Right lung (tissue), 5 donors: ENCODE measurements around the gene LAMP1. TPM values are rescaled to one million over a fixed set of nuclear protein-coding genes. Genes with fewer than 3 reads are reported as not detected.
"Not testable (repeated sequence)": the region's sequence is repeated elsewhere in the genome, so short reads cannot be mapped to it uniquely, and the experiment has no call there.

ENCODE experiments used
- DNase-seq, 2 donors: peaks; one replicate each; pipeline ENCODE4 v3.0.0-alpha.2; 2013
- polyA plus RNA-seq, 5 donors: library from polyadenylated mRNA; unstranded; fragments of 120-200 nt; gene quantifications; one replicate each; pipeline versions ENCODE4 v1.2.1 to v1.2.3, GENCODE V29; 2013; ENCODE audit warnings: inconsistent platforms in 1 of 5, low replicate concordance in 1 of 5; ENCODE audit not compliant: insufficient read length in 5 of 5, insufficient read depth in 1 of 5

LAMP1 gene
- polyA plus RNA-seq, 5 donors = 91.6 to 127 (median 112) TPM

DNA sequence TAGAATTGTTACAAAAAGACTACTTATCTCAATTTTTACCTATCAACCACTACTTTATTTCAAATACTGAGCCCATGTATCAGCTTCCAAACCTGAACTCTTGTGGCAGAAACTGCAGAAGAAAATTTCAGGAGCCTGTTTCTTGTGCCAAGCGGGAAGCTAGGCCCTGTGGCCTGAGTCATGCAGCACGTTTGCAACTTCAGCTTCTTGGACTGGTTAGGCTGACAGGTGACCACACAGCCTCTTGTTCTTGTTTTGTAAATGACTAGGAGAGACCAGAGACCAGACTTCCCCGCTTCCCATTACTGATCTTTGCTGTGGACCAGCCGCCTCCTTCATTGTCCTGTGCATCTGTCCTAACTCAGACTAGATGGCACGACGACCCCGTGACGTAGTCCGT, 3.4 kb upstream of the LAMP1 start:
- no peak for DNase-seq

DNA sequence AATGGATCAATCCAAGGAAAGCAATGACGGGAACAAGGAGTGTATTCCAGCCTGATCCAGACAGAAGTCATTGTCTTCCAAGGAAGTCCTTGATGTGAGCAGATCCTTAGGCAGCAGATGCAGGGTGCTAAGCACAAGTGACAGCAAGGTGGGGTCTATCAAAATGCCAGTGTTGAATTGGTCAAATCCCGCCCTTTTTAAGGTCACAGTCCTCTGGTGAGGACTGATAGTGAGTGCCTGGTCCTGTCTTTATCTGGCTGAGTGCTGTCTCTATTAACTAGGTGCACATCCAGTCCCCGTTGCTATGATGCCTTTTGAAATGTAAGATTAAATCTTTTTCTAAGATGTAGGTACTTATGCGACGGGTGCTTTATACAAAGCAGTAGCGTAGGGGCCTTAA, 1.3 kb upstream of the LAMP1 start:
- no peak for DNase-seq

DNA sequence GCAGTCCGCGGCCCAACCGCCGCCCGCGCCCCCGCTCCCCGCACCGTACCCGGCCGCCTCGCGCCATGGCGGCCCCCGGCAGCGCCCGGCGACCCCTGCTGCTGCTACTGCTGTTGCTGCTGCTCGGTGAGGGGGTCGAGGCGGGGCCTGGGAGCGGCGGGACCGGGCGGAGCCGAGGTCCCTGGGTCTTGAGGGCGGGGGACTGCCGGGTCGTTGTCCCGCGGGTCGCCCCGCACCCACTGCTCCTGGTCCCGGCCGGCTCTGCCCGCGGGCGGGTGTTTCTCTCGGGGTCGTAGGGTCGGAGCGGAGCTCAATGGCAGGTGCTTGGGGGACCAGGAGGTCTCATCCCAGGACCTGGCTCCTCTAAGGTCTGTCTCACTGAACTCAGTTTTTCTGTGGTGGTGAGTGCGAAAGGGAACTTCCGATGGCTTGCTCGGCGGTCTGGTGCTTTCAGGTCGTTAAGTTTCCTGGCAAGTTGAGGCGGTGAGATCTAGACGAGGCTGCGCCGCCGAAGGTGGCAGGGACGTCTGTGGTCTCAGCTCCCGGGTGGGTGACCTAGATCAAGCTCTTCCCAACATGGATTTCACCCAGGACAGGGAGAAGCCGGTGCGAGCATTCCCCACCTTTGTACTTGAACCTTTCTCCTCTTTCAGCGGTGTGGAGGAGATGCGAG, 467 bp downstream of the LAMP1 start:
- no peak for DNase-seq

DNA sequence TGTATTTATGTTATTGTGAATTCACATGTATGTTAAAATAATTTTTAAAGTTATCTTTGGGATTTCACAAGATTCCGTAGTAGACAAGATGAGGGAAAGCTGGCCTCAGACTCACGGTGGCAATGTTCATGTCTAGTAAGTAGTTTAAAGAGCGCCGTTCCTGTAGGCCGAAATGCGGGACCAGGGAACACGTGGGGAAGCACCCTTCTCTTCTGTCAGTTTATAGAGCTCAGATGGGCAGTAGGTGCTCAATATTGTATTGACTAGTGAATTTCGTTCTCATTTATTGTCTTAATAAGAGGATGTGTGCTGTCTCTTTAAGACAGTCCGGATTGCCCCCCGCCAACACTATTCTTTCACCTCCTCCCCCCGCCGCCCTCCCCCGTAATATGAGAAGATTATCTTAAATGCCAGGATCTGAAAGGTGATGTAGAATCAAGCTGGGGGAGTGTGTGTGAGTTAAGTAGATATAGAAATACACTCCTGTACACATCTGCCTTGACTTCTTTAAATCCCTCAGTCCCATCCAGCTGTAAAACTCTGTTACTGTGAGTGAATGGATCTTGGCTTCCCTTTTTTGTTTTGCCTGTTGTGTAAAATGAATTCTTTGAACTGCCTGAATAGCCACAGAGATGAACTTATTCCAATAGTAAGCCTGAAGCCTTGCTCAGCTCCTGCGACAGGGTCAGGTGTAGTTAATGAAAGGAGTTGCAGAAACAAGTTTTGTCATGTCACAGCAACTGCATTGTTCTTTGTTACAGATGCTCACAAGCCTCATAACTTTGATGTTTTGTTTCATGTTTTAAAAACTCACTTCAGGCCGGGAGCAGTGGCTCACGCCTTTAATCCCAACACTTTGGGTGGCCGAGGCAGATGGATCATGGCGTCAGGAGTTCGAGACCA, 1.3 kb downstream of the LAMP1 start:
- no peak for DNase-seq

DNA sequence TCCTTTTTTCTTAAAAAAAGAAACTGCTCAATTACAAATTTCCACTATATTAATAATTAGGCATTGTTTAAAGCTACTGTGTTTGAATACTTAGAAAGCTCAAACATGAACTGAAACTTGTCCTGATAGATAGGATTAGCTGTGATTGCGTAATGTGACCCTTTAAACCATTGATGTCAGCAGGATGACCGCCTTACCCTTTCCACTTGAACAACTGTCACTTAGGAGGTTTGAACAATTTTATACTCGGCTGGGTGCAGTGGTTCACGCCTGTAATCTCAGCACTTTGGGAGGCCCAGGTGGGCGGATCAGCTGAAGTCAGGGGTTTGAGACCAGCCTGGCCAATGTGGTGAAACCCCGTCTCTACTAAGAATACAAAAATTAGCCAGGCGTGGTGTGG, 2.9 kb downstream of the LAMP1 start:
- no peak for DNase-seq

DNA sequence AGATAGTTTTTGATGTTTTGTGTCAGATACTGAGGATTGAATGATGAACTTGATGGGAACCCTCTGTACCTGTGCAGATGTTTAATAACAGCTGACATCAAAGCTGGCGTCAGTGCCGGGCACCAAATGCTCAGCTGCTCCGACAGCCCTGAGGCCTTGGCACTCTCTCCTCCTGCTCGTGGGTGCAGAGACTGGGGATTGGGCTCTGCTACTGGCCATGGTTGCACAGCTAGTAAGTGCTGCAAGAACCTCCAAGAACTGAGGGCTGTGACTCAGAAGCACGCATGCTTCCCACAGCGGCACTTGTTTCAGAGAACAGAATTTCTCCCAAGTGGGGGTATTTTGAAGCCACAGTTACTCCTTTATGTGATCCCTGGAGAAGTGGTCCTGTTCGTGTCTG, 5.9 kb downstream of the LAMP1 start:
- DNase-seq = no peak

DNA sequence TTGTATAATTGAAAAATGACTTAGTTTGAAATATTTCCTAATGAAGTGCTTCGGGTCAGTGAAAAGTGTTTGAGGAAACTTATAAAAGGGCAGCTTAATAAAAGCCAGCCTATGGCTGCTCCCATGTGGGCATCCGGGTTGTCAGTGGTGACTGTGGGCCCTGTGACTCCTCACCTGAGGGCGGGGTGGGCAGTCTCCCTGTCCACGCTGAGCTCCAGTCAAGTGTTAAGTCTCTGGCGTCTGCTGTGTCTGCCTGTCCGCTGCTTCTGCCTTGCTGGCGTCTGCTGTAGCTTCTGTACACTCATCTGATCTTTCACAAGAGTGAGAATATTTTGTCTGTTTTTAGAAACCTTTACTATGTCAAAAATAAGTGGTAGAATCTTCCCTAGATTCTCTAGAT, 7.1 kb downstream of the LAMP1 start:
- DNase-seq = no peak

DNA sequence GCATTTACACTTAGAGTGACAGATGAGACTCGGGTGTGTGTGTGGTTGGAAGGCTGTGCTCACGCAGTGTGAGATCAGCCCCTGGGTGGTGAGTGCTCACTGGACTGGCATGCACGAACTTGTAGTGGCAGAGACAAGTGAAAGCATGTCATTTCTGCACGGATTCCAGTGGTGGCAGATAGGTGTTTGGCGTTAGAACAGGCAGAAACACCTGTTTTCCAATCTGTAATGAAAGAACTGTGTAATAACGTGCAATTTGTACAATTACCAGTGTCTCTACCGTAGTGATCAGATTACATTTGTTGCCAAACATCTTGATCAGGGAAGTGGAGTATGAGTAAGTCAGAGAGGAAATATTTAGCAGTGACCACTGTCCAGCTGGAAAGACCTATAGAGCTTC, 8.2 kb downstream of the LAMP1 start:
- DNase-seq = no peak

DNA sequence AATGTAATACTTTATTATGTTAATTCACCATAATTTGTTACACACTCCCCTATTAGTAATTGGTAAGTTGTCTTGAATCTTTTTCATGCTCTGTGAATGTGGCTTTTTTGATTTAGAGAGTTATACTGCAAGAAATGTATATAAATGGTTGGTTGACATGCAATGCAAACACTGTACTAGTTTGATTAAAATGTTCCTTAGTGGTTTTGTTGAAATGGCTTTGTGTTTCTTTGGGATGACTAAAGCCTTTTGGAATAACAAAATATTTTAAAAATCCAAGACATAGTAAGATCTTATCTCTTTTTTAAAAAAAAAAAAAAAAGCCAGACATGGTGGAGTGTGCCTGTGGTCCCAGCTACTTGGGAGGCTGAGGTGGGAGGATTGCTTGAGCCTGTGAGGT, 10.5 kb downstream of the LAMP1 start:
- no peak for DNase-seq

DNA sequence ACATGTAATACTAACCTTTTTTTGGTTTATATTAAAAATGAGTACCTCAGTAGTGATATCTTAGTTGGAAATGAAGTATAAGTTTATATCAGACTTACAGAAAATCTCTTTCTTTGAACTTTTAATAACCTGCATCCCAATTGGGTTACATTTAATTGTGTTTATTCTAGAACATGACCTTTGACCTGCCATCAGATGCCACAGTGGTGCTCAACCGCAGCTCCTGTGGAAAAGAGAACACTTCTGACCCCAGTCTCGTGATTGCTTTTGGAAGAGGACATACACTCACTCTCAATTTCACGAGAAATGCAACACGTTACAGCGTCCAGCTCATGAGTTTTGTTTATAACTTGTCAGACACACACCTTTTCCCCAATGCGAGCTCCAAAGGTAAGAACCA, 12.4 kb downstream of the LAMP1 start:
- no peak for DNase-seq

DNA sequence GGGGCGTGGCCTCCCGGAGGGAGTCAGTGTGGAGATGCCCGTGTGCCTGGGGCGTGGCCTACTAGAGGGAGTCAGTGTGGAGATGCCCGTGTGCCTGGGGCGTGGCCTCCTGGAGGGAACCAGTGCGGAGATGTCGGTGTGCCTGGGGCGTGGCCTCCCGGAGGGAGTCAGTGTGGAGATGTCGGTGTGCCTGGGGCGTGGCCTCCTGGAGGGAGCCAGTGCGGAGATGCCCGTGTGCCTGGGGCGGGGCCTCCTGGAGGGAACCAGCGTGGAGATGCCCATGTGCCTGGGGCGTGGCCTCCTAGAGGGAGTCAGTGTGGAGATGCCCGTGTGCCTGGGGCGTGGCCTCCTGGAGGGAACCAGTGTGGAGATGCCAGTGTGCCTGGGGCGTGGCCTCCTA, 17.1 kb downstream of the LAMP1 start:
- not testable (repeated sequence) for DNase-seq

DNA sequence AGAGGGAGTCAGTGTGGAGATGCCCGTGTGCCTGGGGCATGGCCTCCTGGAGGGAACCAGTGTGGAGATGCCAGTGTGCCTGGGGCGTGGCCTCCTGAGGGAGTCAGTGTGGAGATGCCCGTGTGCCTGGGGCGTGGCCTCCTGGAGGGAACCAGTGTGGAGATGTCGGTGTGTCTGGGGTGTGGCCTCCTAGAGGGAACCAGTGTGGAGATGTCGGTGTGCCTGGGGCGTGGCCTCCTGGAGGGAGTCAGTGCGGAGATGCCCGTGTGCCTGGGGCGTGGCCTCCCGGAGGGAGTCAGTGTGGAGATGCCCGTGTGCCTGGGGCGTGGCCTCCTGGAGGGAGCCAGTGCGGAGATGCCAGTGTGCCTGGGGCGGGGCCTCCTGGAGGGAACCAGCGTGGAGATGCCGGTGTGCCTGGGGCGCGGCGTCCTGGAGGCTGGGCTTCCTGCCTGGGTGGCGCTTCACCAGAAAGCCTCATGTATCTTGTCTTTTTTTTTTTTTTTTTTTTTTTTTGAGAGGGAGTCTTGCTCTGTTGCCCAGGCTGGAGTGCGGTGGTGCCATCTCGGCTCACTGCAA, 17.9 kb downstream of the LAMP1 start:
- DNase-seq = not testable (repeated sequence)

DNA sequence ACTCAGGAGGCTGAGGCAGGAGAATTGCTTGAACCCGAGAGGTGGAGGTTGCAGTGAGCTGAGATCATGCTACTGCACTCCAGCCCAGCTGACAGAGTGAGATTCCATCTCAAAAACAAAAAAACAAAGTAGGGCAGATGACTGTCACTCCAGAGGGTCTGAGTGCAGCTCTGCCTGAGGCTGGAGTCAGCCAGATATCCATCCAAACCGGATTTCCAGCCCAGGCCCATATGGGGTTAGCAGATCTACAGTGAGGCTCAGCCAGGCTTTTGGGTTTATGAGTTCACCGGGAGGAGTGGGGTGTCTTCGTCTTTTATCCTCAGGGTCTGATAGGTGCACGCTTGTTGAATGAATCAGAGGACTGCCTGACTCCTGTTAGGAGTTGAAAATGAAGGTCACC, 19.0 kb downstream of the LAMP1 start:
- no peak for DNase-seq

DNA sequence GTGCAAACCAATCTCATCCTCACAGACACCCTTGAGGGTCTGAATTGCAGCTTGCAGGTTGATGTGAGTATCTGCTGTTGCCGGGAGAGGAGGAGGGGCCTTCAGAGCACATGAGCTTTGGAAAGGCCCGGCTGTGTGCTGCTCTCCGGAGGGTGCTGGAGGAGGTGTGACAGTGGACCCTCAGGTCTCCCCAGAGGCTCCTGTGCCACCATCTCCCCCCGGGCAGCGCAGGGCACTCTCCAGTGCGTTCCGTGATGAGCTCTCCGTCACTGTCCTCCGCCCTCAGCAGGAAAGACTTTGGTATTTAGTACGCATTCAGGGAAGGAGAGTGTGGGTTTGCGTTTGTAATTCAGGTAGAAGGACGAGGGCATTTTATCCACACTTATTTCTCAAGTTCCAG, 20.0 kb downstream of the LAMP1 start:
- DNase-seq = no peak

DNA sequence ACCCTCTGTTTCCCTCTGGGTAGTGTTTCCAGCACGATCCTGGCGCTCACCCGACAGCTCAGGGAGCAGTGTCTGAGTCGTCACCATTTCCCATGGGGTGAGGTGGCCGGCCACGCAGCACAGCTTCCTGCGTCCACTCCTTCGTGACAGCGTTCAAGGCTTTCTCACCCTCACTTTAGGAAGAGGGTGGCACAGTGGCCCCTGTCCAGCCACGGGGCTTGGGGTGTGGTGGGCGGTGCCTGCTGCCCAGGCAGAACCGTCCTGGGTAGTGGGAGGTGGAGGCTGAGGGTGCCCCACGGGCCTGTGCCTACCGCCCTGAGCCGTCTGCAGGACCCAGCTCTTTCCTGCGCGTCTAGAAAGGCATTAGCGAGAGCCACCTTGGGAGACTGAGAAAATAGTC, 21.9 kb downstream of the LAMP1 start:
- DNase-seq = no peak

DNA sequence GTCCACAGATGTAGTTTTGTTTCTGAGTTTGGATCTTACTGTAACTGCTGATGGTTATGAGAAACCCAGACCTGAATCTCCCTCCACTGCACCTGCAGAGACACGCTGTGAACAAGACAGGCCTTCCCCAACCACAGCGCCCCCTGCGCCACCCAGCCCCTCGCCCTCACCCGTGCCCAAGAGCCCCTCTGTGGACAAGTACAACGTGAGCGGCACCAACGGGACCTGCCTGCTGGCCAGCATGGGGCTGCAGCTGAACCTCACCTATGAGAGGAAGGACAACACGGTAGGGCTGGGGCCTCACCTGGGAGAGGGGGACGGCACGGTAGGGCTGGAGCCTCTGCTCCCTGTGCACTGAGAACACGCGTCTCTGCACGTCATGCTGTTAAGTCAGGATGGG, 22.3 kb downstream of the LAMP1 start:
- DNase-seq = no peak

DNA sequence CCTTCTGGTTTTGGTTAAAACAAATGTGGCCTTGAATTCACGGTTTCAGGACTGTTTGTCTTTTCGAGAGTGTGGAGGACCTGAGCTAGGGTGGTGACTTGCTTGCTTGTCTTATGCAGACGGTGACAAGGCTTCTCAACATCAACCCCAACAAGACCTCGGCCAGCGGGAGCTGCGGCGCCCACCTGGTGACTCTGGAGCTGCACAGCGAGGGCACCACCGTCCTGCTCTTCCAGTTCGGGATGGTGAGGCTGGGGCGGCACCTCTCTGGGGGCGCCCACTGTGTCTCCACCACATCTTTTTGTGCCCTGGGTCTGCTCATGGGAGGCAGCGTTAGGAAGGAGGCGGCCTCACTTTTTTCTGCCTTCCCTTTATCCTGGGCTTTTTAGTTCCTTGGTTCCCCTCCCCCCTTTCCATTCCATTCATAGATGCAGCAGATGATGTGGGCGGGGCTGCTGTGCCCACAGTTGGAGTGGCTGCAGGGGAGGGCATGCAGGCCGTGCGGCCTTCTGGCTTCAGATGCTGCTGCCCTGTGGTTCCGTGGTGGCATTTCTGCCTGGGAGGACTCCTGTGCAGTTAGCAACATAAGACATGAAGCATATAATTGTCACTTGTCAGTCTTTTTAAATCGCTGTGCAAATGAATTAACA, 23.3 kb downstream of the LAMP1 start:
- DNase-seq = no peak

DNA sequence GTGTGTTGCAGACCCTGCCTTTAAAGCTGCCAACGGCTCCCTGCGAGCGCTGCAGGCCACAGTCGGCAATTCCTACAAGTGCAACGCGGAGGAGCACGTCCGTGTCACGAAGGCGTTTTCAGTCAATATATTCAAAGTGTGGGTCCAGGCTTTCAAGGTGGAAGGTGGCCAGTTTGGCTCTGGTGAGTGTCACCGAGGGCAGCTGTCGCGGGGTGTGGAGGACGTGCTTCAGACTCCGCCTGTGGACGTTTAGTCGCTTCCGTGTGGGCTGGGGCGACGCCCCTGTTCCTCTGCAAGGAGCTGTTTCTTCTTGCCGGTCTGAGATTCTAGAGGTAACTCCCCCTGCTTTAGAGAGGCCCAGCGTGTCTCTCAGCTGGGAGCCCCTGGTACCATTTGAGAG, 24.5 kb downstream of the LAMP1 start:
- DNase-seq = no peak

DNA sequence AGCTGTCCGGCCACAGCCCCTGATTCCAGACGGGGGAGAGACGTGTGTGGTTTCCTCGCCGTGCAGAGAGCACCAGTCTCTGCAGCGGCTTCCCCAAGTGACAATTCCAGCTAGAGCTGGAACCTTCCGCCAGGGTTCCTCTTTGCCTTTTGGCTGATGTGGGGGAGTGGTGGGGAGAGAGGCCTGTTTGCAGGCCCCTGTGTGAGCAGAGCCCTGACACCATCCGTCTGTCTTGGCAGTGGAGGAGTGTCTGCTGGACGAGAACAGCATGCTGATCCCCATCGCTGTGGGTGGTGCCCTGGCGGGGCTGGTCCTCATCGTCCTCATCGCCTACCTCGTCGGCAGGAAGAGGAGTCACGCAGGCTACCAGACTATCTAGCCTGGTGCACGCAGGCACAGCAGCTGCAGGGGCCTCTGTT, 25.0 kb downstream of the LAMP1 start:
- DNase-seq = peak; percentile 81 to 83

DNA sequence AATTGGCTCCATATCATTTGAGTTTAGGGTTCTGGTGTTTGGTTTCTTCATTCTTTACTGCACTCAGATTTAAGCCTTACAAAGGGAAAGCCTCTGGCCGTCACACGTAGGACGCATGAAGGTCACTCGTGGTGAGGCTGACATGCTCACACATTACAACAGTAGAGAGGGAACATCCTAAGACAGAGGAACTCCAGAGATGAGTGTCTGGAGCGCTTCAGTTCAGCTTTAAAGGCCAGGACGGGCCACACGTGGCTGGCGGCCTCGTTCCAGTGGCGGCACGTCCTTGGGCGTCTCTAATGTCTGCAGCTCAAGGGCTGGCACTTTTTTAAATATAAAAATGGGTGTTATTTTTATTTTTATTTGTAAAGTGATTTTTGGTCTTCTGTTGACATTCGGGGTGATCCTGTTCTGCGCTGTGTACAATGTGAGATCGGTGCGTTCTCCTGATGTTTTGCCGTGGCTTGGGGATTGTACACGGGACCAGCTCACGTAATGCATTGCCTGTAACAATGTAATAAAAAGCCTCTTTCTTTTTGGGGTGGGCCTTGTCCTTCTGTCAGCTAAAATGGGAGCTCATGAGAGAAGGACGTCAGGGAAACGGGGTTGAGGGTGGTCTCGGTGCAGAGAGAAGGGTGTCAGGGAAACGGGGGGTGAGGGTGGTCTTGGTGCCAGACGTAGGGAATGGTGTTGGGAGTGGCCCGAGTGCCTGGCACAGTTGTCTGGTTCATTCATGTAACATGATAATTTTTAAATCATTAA, 26.0 kb downstream of the LAMP1 start:
- DNase-seq = no peak

DNA sequence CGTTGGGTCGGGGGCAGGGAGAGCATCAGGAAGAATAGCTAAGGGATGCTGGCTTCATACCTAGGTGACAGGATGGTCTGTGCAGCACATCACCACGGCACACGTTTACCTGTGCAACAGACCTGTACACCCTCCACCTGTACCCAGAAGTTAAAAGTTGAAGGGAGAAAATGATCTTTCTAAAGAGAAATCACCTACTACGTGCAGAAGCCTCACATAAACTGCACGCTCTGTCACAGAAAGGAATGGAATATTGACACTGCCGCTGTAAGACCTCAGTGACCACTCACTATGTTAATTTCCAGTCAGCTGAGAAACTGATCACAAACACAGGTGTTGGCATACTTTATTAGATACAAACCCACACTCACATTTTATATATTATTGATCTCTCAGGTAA, 26.8 kb downstream of the LAMP1 start:
- no peak for DNase-seq

DNA sequence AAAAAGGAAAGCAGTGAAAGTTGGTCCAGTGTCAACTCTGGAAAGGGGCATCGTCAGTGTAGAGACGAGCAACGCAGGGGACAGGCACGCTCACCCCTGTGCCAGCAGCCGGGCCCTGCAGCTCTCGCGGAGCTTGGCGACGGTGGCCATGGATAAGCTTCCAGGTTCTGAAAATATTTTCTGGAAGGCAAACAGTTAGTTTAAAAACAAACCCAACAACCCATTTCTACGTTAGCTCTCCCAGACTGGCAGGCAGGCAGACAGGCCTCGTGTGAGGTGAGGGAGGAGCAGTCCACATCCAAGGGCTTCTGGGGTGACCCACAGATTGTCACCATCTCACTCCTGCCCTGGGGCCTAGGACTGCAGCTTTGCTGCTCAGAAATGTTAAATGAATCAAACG, 27.4 kb downstream of the LAMP1 start:
- no peak for DNase-seq
